ENCODE results near the gene P2RY4.
"Not testable (repeated sequence)": the region's sequence is repeated elsewhere in the genome, so short reads cannot be mapped to it uniquely, and the experiment has no call there.

The P2RY4 gene

DNA sequence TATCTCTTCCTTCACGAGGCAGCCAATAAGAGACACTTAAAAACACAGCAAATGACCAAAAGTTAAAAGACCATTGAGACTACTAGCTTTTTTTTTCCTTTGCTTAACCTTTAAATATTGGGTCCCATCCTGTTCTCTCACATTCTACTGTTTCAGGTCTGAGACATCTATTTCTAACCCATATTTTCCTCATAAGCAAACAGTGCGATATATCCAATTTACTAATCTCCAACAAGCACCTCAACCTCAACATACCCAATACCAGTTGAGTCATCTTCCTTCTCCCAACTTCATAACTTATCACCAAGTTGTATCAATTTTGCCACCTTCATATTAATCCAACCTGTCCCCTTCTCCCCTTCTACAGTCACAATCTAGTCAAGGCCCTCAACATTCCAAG lies 18.5 kb downstream of the P2RY4 start:
- DNase-seq, result no peak

DNA sequence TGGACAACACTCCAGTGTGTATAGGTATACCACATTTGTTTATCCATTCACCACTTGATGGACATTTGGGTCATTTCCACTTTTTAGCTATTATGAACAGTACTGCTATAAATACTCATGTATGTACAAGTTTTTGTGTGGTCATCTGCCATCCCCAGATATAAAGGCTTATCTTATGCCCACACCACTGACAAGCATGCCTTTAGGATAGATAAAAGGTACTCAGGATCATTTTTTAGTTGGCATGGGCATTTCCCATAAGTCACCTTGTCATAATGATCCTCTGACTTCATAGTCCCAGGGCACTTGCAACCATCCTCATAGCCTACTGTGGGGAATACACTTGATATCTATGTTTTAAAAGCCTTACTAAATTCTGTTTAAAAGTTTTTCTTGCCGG lies 19.3 kb downstream of the P2RY4 start:
- no peak for DNase-seq

DNA sequence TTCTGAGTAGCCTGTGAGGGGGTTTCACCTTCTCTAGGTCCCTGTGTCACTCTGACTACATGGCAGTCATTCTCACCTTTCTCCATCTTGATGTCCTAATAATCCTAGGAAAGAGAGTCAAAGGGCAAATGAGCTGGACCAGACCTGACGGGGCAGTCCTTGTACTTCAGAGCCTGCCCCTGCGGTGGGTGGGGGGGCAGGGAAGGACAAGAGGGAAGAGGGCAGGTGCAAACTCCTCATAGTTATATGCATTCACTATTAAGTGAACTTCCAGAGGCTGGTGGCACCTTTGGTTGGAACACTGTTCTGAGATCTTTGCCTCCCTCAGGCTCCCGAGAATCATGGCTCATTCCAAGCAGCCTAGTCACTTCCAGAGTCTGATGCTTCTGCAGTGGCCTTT lies 25.6 kb downstream of the P2RY4 start, which contains the start of gene AWAT1:
AWAT1 (plus strand) TSS at position 301 of the 400 bp plus-strand sequence; CDS start at position 342, 41 bp downstream.
- DNase-seq, result no peak

DNA sequence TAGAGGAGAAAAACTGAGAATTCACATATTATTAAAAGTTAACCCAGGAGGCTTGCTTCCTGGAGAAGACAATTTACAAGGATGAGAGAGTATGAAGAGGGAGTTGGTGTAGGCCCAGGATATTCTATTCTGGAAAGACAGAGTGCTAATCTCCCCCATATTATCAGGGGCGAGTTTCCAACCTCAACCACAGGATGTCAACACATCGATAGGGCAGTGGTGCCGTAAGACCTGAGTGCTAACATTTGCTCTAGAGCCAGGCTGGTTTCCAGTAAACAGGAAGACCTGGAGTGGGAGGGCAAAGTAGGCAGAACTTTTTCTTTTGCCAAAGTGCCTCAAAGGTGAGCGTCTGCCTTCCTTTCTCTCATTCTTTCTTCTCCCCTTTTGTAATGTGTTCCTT lies 28.3 kb downstream of the P2RY4 start:
- no peak for DNase-seq

DNA sequence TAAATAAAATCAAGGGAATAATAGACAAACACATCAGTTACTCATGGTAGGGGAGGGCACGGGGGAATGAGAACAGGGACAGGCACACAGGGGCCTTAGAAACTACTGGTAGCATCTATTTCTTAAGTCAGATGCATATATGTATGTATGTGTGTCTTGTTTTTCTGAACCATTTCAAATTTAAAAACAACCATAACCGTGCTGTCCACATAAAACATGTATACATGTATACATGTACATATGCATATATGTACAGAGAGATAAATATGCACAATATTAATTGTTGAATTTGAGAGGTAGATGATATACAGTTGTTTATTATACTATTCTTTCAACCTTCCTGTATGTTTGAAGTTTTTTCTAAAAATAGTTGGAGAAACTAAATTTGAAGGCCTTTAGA lies 33.3 kb downstream of the P2RY4 start:
- no peak for DNase-seq

DNA sequence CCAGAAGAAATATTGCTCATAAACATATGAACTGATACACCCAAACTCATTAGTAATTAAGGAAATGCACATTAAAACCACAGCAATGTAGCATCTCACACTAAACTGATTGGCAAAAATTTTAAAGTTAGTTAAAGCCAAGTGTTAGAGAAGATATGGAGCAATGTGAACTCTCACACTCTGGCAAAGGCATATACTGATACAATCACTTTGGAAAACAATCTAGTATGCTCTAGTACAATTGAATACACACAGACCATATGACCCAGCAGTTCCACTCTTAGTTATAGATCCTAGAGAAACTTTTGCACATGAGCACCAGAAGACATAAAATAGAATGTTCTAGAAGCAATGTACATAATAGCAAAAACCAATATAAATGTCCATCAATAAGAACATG lies 34.0 kb downstream of the P2RY4 start:
- DNase-seq, result no peak

DNA sequence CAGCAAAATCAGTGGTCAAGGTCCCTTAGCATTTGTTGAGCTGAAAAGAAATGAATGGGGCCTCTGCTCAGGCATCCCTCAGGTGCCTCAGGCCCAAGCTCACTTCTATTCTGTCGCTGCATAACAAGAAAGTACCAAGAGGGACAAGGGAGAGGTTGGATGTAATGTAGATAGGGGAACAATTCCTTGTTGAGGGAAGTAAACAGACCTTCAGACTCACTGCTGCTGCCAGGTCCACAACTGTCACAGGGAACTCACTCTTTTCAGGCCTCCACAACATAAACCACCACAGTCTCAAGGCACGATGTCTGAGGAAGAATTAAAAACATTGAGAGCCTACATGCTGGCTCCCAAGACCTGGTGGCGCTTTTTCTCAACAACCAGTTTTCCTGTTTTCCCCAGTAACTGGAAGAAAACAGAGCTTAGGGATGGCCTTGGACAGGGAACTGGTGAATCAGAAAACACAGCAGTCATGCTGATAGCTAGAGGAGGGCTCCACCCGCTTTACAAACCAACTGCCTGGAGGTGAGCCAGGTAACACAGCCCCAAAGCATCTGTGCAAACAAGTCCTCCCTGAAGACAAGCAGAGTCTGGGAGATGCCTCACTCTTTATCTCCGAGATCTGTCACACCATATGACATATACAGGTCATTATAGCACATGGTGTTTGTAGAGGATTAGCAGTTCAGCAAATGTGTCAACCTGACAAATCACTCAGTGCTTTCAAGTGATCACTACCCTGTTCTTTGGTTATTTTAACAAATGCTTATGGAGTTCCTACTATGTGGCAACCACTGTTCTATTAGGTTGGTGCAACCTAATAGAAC lies 39.9 kb downstream of the P2RY4 start:
- DNase-seq, result no peak

DNA sequence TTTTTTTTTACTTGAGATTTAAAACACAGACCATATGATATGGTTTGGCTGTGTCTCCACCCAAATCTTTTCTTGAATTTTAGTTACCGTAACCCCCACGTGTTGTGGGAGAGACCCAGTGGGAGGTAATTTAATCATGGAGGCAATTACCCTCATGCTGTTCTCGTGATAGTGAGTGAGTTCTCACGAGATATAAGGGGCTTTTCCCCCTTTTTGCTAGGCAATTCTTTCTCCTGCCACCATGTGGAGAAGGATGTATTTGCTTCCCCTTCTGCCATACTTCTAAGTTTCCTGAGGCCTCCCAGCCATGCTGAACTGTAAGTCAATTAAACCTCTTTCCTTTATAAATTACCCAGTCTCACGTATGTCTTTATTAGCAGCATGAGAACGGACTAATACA lies 50.4 kb downstream of the P2RY4 start:
- DNase-seq, result not testable (repeated sequence)

DNA sequence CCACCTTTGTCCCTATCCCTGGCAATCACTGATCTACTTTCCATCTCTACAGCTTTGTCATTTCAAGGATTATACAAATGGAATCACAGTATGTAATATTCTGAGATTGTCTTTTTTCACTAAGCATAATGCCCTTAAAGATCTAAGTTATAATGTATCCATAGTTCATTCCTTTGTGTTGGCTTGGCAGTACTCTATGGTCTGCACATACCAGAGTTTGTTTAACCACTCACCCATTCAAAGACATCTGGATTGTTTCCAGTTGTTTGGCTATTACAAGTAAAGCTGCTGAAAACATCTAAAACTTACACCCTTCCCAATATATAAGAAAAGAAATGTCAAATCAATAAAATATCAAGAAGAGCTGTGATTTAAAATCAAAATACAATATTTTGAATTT lies 51.5 kb downstream of the P2RY4 start:
- no peak for DNase-seq

Data from inflammatory macrophage treated with lipopolysaccharide for 1 hour (primary cell).